A549 treated with RU486 at 1 μM for 4 hours (cell line): ENCODE measurements around the gene TCF15. TPM values are rescaled to one million over a fixed set of nuclear protein-coding genes. Genes with fewer than 3 reads are reported as not detected.

Experiments
- total RNA-seq: library from RNA; stranded (reverse); fragments of 200-300 nt; extraction: Qiagen RNA extraction; gene quantifications from 5 replicates; pipeline ENCODE4 v1.2.3, GENCODE V29; 2022; ENCODE audit warnings: low read depth

The TCF15 gene, protein sequence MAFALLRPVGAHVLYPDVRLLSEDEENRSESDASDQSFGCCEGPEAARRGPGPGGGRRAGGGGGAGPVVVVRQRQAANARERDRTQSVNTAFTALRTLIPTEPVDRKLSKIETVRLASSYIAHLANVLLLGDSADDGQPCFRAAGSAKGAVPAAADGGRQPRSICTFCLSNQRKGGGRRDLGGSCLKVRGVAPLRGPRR
- total RNA-seq: not detected in 5 replicates

DNA sequence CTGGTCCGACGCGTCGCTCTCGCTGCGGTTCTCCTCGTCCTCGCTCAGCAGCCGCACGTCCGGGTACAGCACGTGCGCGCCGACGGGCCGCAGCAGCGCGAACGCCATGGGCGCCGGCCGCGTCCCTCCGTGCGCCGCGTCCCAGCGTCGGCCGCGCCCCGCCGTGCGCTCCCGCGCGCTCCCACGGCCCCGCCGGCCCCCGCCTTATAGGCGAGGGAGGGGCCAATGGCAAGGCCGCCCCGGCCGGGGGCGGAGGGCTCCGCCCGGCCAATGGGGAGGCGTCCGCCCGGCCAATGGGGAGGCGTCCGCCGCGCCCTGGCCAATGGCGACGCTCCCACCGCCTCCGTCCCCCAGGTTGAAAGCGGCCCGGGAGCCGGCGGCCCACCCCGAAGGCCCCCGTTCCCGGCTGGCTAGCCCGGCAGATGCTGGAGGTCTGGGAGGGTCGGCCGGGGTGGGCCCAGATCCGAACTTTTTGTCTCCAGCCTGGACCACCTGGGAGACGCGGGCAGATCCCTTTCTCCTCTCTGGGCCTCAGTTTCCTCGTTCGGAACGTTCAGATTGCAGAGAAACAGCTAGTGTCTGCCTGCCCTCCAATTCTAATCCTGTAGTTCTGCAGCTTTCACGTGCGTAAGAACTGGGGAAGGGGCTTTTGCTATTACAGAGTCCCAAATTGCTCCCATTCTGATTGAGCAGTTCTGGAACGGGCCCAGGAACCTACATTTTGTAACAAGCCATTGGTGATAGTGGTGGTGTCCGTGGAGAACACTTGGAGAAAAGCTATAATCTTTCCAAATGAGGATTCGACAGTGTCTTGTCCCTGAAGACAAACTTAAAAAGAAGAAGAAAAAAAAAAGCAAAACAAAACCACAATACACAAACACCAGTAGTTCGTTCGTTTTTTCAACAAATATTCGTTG lies at the start of gene TCF15:
TCF15 (minus strand) TSS at position 180 of the 917 bp plus-strand sequence; CDS start at position 108, 72 bp downstream.

DNA sequence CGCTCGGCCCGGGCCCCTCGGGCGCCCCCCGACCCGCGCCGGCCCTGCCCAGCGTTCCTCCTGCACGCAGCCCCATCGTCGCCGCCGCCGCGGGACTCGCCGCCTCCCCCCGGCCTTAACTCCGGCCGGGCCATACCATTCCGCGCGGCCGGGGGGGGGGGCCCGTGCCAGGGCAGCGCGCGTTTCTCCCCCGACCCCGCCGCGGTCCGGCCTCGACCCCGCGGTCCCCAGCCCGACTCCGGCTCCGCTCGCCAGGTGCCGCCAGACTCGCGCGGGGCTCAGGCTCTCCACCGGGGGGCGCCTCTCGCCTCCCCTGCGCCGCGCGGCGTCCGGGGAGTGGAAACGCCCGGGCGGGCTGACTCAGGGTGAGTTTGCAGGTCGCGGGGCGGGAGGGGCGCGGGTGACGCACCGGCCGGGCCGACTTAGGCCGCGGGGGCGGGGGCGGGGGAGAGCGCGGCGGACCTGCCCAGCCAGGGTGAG lies 43.0 kb upstream of the TCF15 start, which contains the start of gene SRXN1:
SRXN1 (minus strand) TSS at position 91 of the 480 bp plus-strand sequence; CDS start at position 76, 15 bp downstream.

Other genes with a start within 250 kb of the TCF15 start
- 39.1 to 53.6 TPM (median 50.4 TPM) in 5 replicates for gene TRIB3, start 229.5 kb downstream of the TCF15 start, total RNA-seq
- gene RBCK1, start 202.0 kb downstream of the TCF15 start, total RNA-seq: 101 to 145 TPM (median 138 TPM) in 5 replicates
- 30.9 to 34.8 TPM (median 34.1 TPM) in 5 replicates for gene TBC1D20, start 147.8 kb downstream of the TCF15 start, total RNA-seq
- gene CSNK2A1, start 66.5 kb downstream of the TCF15 start, total RNA-seq: 130 to 164 TPM (median 159 TPM) in 5 replicates
- 266 to 333 TPM (median 278 TPM) in 5 replicates for gene SRXN1, start 42.9 kb upstream of the TCF15 start, total RNA-seq
- not detected in 5 replicates for gene SCRT2, start 65.5 kb upstream of the TCF15 start, total RNA-seq
- gene SLC52A3, start 158.2 kb upstream of the TCF15 start, total RNA-seq: 0.34 to 0.69 TPM (median 0.55 TPM) in 5 replicates
- gene FAM110A, start 223.4 kb upstream of the TCF15 start, total RNA-seq: 6.6 to 12.5 TPM (median 11.5 TPM) in 5 replicates